CD14-positive monocyte (primary cell): Measurements from ENCODE around the gene DGKB. TPM values are rescaled to one million over a fixed set of nuclear protein-coding genes. Genes with fewer than 3 reads are reported as not detected.

Experiments used
- DNase-seq, 3 donors: peaks; one replicate each; pipeline ENCODE4 v3.0.0-alpha.2; 2011 to 2022
- H2AFZ ChIP-seq: 2 replicates; pipeline ENCODE4 v1.6.0; 2012; ENCODE audit warnings: mild to moderate bottlenecking, low read depth, low read length, inconsistent platforms; ENCODE audit not compliant: insufficient read depth, poor library complexity, severe bottlenecking
- H3K27ac ChIP-seq, 2 donors: 1 replicate in 1 of 2; 2 replicates in 1 of 2; pipeline ENCODE4 v1.5.1; 2012 to 2013; ENCODE audit warnings: low read length in 2 of 2, control low read depth in 1 of 2, inconsistent platforms in 1 of 2, low read depth in 1 of 2, mild to moderate bottlenecking in 1 of 2
- H3K27me3 ChIP-seq, 2 donors: one replicate each; pipeline versions ENCODE4 v1.6.0 to v1.6.1; 2011 to 2013; ENCODE audit warnings: low read length in 2 of 2; ENCODE audit not compliant: control insufficient read depth in 2 of 2, insufficient read depth in 2 of 2
- H3K36me3 ChIP-seq, 2 donors: replicated peaks in 1 of 2; 1 replicate in 1 of 2; 2 replicates in 1 of 2; pipeline versions ENCODE4 v1.5.1 to v1.6.1; 2012 to 2013; ENCODE audit warnings: low read length in 2 of 2, control low read depth in 1 of 2, inconsistent platforms in 1 of 2, mild to moderate bottlenecking in 1 of 2; ENCODE audit not compliant: insufficient read depth in 2 of 2, control insufficient read depth in 1 of 2
- H3K4me1 ChIP-seq, 2 donors: 1 replicate in 1 of 2; 2 replicates in 1 of 2; pipeline versions ENCODE4 v1.5.1 to v1.6.1; 2012 to 2013; ENCODE audit warnings: low read length in 2 of 2, control low read depth in 1 of 2, inconsistent platforms in 1 of 2, mild to moderate bottlenecking in 1 of 2, moderate library complexity in 1 of 2; ENCODE audit not compliant: insufficient read depth in 2 of 2, control insufficient read depth in 1 of 2
- H3K4me2 ChIP-seq: replicated peaks from 2 replicates; pipeline ENCODE3; 2012; ENCODE audit warnings: low read length, moderate library complexity, mild to moderate bottlenecking; ENCODE audit not compliant: poor library complexity, severe bottlenecking; ENCODE audit errors: extremely low read depth
- H3K4me3 ChIP-seq, 3 experiments: fragments of 200-600 bp in 1 of 3; sonication (generic) in 1 of 3; replicated peaks in 1 of 3; 1 replicate in 2 of 3; 2 replicates in 1 of 3; pipeline ENCODE4 v1.5.1; 2011 to 2013; ENCODE audit warnings: low read length in 3 of 3, mild to moderate bottlenecking in 3 of 3, control low read depth in 2 of 3, low read depth in 2 of 3, inconsistent platforms in 1 of 3, moderate library complexity in 1 of 3
- H3K79me2 ChIP-seq: 2 replicates; pipeline ENCODE4 v1.6.0; 2012; ENCODE audit warnings: mild to moderate bottlenecking, control low read depth, inconsistent platforms, low read length, moderate library complexity; ENCODE audit not compliant: insufficient read depth
- H3K9ac ChIP-seq: 2 replicates; pipeline ENCODE4 v1.6.0; 2017; ENCODE audit warnings: low read length, mild to moderate bottlenecking; ENCODE audit not compliant: insufficient read depth, poor library complexity, severe bottlenecking
- H3K9me3 ChIP-seq, 2 donors: replicated peaks in 1 of 2; 1 replicate in 1 of 2; 2 replicates in 1 of 2; pipeline versions ENCODE4 v1.5.1 to v1.6.1; 2012 to 2013; ENCODE audit warnings: low read length in 2 of 2, control low read depth in 1 of 2; ENCODE audit not compliant: control insufficient read depth in 1 of 2, insufficient read depth in 1 of 2
- H4K20me1 ChIP-seq: 2 replicates; pipeline ENCODE4 v1.6.0; 2012; ENCODE audit warnings: mild to moderate bottlenecking, low read length, control low read depth, moderate library complexity; ENCODE audit not compliant: insufficient read depth
- H3K27ac Mint-ChIP-seq, 7 donors: one replicate each; pipeline ENCODE4 v1.8.0; 2020; ENCODE audit warnings: mild to moderate bottlenecking in 7 of 7, mixed read lengths in 7 of 7, moderate library complexity in 6 of 7, inconsistent platforms in 2 of 7
- H3K27me3 Mint-ChIP-seq, 3 donors: one replicate each; pipeline ENCODE4 v1.8.0; 2021 to 2022; ENCODE audit warnings: low read depth in 3 of 3, mild to moderate bottlenecking in 3 of 3, mixed read lengths in 3 of 3, moderate library complexity in 3 of 3, inconsistent platforms in 1 of 3
- H3K36me3 Mint-ChIP-seq, 2 donors: one replicate each; pipeline ENCODE4 v1.8.0; 2020; ENCODE audit warnings: mixed read lengths in 2 of 2, inconsistent platforms in 1 of 2, mild to moderate bottlenecking in 1 of 2
- H3K4me1 Mint-ChIP-seq: one replicate; pipeline ENCODE4 v1.8.0; 2020; ENCODE audit warnings: mild to moderate bottlenecking, mixed read lengths
- H3K4me3 Mint-ChIP-seq, 2 donors: one replicate each; pipeline ENCODE4 v1.8.0; 2020; ENCODE audit warnings: mild to moderate bottlenecking in 2 of 2, mixed read lengths in 2 of 2, moderate library complexity in 1 of 2
- H3K9me3 Mint-ChIP-seq, 7 donors: one replicate each; pipeline ENCODE4 v1.8.0; 2020 to 2022; ENCODE audit warnings: mixed read lengths in 7 of 7, mild to moderate bottlenecking in 6 of 7, moderate library complexity in 6 of 7, inconsistent platforms in 2 of 7
- CTCF ChIP-seq: fragments of 200-600 bp; IDR thresholded peaks from one replicate; pipeline ENCODE4 v1.8.0; 2022; ENCODE audit warnings: antibody characterized with exemption, mild to moderate bottlenecking
- WGBS: methylation state at CpG from one replicate; pipeline ENCODE4 v1.1.5; 2013; ENCODE audit warnings: missing lambda C conversion rate; ENCODE audit not compliant: insufficient coverage; 5-methylcytosine and 5-hydroxymethylcytosine counted together
- intact Hi-C, 2 donors: fragments of 100-400 bp; cut with micrococcal nuclease; formaldehyde crosslinking; loops; one replicate each; pipeline versions ENCODE4 v1.15.0 to v1.15.1; 2023
- polyA plus RNA-seq, 3 donors: library from polyadenylated mRNA; depleted of rRNA in 1 of 3; unstranded in 2 of 3; stranded (reverse) in 1 of 3; fragments of 300-500 nt in 2 of 3; fragments of >200 nt in 1 of 3; fragmentation: Illumina TruSeq in 2 of 3; gene quantifications; 1 replicate in 2 of 3; 2 replicates in 1 of 3; pipeline ENCODE4 v1.2.3, GENCODE V29; 2012 to 2021

The DGKB gene
- polyA plus RNA-seq, 3 donors: not detected

GRCh38 chr7:14148974-14149373, 753.6 kb downstream of the DGKB start:
- H3K9ac ChIP-seq: no peak overlapping the region
- no peak overlapping the region for H3K4me2 ChIP-seq
- intact Hi-C loops: no loop called here
- H3K27ac ChIP-seq: no peak overlapping the region
- no peak overlapping the region for H3K4me3 ChIP-seq
- no peaks in the 10 kb centered on the region for H3K4me1 ChIP-seq
- Mint-ChIP-seq H3K27me3 (peaks cover 0 to 1% (median 0%) of the 10 kb centered on the region in 3 donors), H3K27ac (no peak overlapping the region), H3K4me1 (no peaks in the 10 kb centered on the region), H3K9me3 (no peaks in the 10 kb centered on the region), H3K4me3 (no peak overlapping the region), H3K36me3 (no peaks in the 10 kb centered on the region)
- H4K20me1 ChIP-seq: no peaks in the 10 kb centered on the region
- H3K9me3 ChIP-seq: peaks cover 0 to 4% of the 10 kb centered on the region in 2 donors
- TF ChIP-seq CTCF: no peak
- H3K27me3 ChIP-seq: no peaks in the 10 kb centered on the region
- H3K36me3 ChIP-seq: no peaks in the 10 kb centered on the region
- WGBS: no CpG with 5 or more reads among the region's 5 CpGs
- no peak for DNase-seq
- H2AFZ ChIP-seq: no peak overlapping the region
- no peaks in the 10 kb centered on the region for H3K79me2 ChIP-seq

- H4K20me1 ChIP-seq: no peaks in the 10 kb centered on the region
- no CpG with 5 or more reads among the region's 2 CpGs for WGBS
- no peak overlapping the region for H3K27ac Mint-ChIP-seq
These were observed 755.0 kb downstream of the DGKB start for GRCh38 chr7:14147532-14147931.

More at GRCh38 chr7:14147532-14147931, 755.0 kb downstream of the DGKB start:
- Mint-ChIP-seq H3K27me3 (peaks cover 0 to 1% (median 0%) of the 10 kb centered on the region in 3 donors), H3K36me3 (no peaks in the 10 kb centered on the region), H3K4me1 (no peaks in the 10 kb centered on the region), H3K9me3 (peaks cover 0 to 3% (median 0%) of the 10 kb centered on the region in 7 donors), H3K4me3 (no peak overlapping the region)
- Histone ChIP-seq H3K27me3 (no peaks in the 10 kb centered on the region), H3K79me2 (no peaks in the 10 kb centered on the region), H3K36me3 (no peaks in the 10 kb centered on the region), H3K4me2 (no peak overlapping the region), H3K4me3 (no peak overlapping the region), H3K4me1 (no peaks in the 10 kb centered on the region), H2AFZ (no peak overlapping the region), H3K9me3 (no peaks in the 10 kb centered on the region), H3K27ac (no peak overlapping the region), H3K9ac (no peak overlapping the region)
- intact Hi-C loops: no loop called here
- no peak for DNase-seq
- TF ChIP-seq CTCF: no peak
